ENCODE measurements around the gene ITPA. TPM values are rescaled to one million over a fixed set of nuclear protein-coding genes. Genes with fewer than 3 reads are reported as not detected.

ITPA gene
- total and polyA plus RNA-seq, 2 of the 8 experiments (the other 6 are each of a cell fraction or from before 2014, with no cell fraction given), result 88.2 to 94.0 TPM

- TF ChIP-seq SAP30 (IDR thresholded peaks at IDR 0.05; ENCODE audit: insufficient read depth, insufficient replicate concordance, low read length) (no peak), SIRT6 (IDR thresholded peaks at IDR 0.05; ENCODE audit: low read length) (no peak), BACH1 (IDR thresholded peaks at IDR 0.05; ENCODE audit: low read length) (0 out of 2 replicates have a peak, but pooled peaks have one; percentile 26), JUND (IDR thresholded peaks at IDR 0.05; ENCODE audit: low read length) (no peak), POLR2AphosphoS5 (IDR thresholded peaks at IDR 0.05; ENCODE audit: low read depth, low read length) (peak; percentile 90)
Measured at GRCh38 chr20:3204124-3204794, 5.0 kb upstream of the ITPA start, which contains the start of gene DDRGK1 (continued).
